ENCODE results near the gene AJAP1.
A peak's percentile ranks its signal among the peaks of the same experiment; 100 is the strongest.

Gene AJAP1, protein sequence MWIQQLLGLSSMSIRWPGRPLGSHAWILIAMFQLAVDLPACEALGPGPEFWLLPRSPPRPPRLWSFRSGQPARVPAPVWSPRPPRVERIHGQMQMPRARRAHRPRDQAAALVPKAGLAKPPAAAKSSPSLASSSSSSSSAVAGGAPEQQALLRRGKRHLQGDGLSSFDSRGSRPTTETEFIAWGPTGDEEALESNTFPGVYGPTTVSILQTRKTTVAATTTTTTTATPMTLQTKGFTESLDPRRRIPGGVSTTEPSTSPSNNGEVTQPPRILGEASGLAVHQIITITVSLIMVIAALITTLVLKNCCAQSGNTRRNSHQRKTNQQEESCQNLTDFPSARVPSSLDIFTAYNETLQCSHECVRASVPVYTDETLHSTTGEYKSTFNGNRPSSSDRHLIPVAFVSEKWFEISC

DNA sequence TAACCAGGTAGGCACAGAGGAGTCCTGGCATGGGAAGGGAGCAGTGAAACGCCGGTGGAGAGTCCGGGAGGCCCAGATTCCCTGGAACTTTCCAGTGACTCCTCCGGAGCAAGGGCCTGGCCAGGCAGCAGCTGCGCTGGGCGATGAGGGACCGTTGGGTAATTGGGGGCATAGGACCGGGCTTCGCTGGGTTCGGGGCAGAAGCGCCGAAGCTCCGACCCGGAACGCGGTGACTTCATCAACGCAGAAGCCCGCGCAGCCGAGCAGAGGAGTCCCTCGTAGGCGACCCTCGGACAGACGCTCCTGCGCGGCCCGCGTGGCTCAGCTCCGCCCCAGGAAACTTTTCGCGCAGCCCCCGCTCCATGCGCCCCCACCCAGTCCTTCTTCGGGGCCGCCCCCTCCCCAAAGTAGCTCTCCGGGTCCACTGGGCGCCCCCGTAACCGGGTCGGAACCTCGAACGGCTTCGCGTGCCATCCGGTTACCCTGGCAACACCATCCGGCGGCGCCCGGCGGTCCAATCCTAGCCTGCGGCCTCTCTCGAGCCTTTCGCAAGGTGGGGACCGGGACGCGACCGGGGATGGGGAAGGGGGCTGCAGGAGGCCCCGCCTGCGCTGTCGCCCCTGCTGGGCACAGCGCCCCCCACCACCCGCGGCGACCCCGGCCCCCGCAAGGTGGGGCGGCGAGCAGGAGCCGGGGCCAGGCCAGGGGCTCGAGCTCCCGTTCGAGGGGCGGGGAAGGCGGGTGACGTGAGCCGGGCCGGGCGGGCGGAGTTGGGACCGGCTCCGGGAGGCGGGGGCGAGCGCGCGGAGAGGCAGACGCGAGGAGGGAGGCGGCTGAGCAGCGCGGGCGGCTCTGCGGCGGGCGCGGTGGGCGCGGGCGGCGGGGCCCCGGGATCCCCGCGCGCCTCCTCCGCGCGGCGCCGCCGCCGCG lies at the start of gene AJAP1:
Gene AJAP1, plus strand, starts transcription at position 814 of the 930 bp plus-strand sequence. CDS start 817 bp downstream, outside the sequence.
- no peaks in the 10 kb centered on the region for H3K9me3 ChIP-seq (ENCODE audit: control insufficient read depth in 1 of 2, low read length in 2 of 2)
- peak within 1 kb of the TSS in 1 of 2 donors; percentile 49 for H3K4me3 ChIP-seq (ENCODE audit: low read depth in 1 of 2, low read length in 2 of 2)
- peaks cover 0 to 27% of the 10 kb centered on the region in 2 donors for H3K4me1 ChIP-seq (ENCODE audit: control insufficient read depth in 1 of 2, insufficient read depth in 2 of 2, low read length in 2 of 2)
- peaks cover 24% of the 10 kb centered on the region for H3K27me3 ChIP-seq (ENCODE audit: low read depth, low read length)
- no peak within 1 kb of the TSS for H3K27ac ChIP-seq (ENCODE audit: low read length)
- no peaks in the 10 kb centered on the region for H3K36me3 ChIP-seq (ENCODE audit: control insufficient read depth in 1 of 2, insufficient read depth in 2 of 2, low read length in 2 of 2)

DNA sequence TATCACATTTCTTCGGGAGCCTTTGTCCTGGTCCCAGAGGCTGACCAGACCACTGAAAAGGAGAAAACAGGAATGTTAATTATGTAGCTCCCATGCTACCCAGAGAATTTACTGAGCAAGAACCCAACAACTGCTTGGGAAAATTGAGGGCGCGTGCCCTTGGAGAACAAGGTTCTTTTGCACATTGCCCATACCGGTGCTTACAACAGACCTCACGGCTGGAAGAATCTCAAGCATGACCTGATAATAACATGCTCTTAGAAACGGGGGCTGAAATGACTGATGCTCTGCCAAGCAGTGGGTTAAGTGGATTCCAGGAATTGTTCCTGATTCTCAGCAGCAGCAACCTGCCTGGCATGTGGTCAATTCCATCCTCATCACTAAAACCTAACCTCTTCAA lies 49.3 kb upstream of the AJAP1 start:
- H3K36me3 ChIP-seq (ENCODE audit: control insufficient read depth in 1 of 2, insufficient read depth in 2 of 2, low read length in 2 of 2) = no peaks in the 10 kb centered on the region
- H3K9me3 ChIP-seq (ENCODE audit: control insufficient read depth in 1 of 2, low read length in 2 of 2) = peaks cover 7 to 16% of the 10 kb centered on the region in 2 donors
- H3K4me3 ChIP-seq (ENCODE audit: low read depth in 1 of 2, low read length in 2 of 2) = no peak overlapping the region
- H3K4me1 ChIP-seq (ENCODE audit: control insufficient read depth in 1 of 2, insufficient read depth in 2 of 2, low read length in 2 of 2) = no peaks in the 10 kb centered on the region
- H3K27ac ChIP-seq (ENCODE audit: low read length) = no peak overlapping the region
- H3K27me3 ChIP-seq (ENCODE audit: low read depth, low read length) = peaks cover 3% of the 10 kb centered on the region

DNA sequence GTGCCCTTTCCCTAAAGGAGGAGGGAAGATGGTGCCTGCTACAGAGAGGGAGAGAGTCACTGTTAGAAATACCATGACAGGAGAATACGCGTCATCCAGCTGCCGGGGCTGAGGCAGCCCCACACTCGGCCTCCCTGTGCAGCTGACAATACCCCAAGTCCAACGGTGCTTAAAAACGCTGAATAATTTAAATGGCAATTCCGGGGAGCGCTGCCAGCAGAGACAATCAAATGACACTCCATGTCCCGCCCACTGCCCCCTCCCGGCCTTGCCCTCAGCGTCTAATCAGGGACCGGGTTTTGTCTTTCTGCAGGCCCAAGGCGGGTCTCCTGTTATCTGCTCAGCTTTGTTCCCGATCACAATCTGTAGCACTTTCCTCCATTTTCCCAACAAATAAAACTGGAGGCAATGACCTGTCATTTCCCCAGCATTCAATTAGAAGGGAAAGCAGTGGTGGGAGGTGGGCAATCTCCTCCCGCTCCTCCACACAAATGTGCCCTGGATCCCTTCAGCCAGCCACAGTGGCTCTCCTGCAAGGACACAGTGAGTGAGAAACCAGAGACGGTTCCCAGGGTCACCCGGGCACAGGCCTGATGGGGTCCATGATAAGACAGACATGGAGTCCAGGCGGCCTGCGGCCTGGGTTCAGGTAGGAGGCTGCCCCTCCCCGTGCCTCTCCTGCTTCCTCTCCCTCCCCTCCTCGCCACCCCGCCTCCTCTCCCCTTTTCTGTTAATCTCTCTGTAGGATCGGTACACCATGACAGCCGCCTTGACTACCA lies 42.7 kb upstream of the AJAP1 start:
- Histone ChIP-seq H3K9me3 (ENCODE audit: control insufficient read depth in 1 of 2, low read length in 2 of 2) (peaks cover 9 to 27% of the 10 kb centered on the region in 2 donors), H3K4me1 (ENCODE audit: control insufficient read depth in 1 of 2, insufficient read depth in 2 of 2, low read length in 2 of 2) (no peaks in the 10 kb centered on the region), H3K36me3 (ENCODE audit: control insufficient read depth in 1 of 2, insufficient read depth in 2 of 2, low read length in 2 of 2) (no peaks in the 10 kb centered on the region), H3K4me3 (ENCODE audit: low read depth in 1 of 2, low read length in 2 of 2) (no peak overlapping the region), H3K27me3 (ENCODE audit: low read depth, low read length) (no peaks in the 10 kb centered on the region), H3K27ac (ENCODE audit: low read length) (no peak overlapping the region)

DNA sequence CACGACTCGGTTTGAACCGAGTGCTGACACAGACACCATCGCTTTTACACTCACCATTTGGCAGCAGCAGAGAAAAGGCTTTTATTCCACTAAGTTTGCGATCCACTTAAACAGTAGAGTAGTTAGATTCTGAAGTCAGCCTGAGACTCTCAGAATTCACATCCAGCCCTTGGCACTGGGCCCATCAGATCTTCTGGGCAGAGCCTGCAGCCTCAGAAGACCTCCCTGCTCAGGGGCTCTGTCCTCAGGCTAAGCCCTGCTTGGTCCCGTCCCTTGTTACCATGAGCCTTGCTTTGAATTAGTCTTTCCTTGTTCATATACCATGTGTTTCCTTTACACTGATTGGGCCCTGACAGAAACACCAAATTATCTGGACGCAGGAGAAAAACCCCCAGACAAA lies 41.4 kb upstream of the AJAP1 start:
- no peak overlapping the region for H3K27ac ChIP-seq (ENCODE audit: low read length)

DNA sequence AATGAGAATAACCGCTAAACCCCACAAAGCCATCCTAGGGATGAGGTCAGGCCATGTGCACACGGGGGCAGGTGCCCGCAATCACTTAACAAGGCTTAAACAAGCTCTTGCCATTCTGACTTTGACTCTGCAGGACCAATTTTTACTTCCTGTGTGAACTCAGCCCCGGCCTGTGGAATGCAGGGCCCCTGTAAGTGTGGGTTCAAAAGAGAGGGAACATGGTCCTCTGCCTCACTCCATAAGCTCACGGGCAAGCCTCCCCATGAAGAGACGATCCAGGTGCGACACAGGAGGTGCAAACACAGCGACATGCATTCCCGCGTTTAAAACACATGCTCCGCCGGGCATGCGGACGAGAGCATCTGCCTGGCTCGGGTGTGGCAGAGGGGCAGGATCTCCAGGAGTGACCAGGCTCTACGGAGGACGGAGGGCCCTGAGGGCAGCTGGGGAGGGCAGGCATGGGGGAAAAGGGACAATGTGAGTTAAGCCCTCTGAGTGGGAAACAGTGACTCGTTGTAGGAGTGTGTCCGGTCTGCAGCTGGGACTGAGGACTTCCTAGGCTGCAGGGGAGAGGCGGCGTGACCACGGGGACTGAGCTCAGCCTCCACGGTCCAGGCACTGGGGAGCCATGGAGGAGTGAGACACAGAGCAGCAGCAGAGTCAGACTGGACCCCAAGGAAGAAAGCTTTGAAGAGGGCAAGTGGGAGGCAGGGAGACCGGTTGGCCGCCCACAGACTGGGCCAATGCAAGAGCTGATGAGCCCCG lies 40.6 kb upstream of the AJAP1 start:
- H3K4me3 ChIP-seq (ENCODE audit: low read depth in 1 of 2, low read length in 2 of 2) = no peak overlapping the region
- no peaks in the 10 kb centered on the region for H3K27me3 ChIP-seq (ENCODE audit: low read depth, low read length)
- H3K4me1 ChIP-seq (ENCODE audit: control insufficient read depth in 1 of 2, insufficient read depth in 2 of 2, low read length in 2 of 2) = no peaks in the 10 kb centered on the region
- no peaks in the 10 kb centered on the region for H3K36me3 ChIP-seq (ENCODE audit: control insufficient read depth in 1 of 2, insufficient read depth in 2 of 2, low read length in 2 of 2)
- H3K9me3 ChIP-seq (ENCODE audit: control insufficient read depth in 1 of 2, low read length in 2 of 2) = peaks cover 9 to 24% of the 10 kb centered on the region in 2 donors
- H3K27ac ChIP-seq (ENCODE audit: low read length) = no peak overlapping the region

More for the DNA sequence above, 41.4 kb upstream of the AJAP1 start:
- no peaks in the 10 kb centered on the region for H3K36me3 ChIP-seq (ENCODE audit: control insufficient read depth in 1 of 2, insufficient read depth in 2 of 2, low read length in 2 of 2)
- no peaks in the 10 kb centered on the region for H3K27me3 ChIP-seq (ENCODE audit: low read depth, low read length)
- no peak overlapping the region for H3K4me3 ChIP-seq (ENCODE audit: low read depth in 1 of 2, low read length in 2 of 2)
- no peaks in the 10 kb centered on the region for H3K4me1 ChIP-seq (ENCODE audit: control insufficient read depth in 1 of 2, insufficient read depth in 2 of 2, low read length in 2 of 2)
- peaks cover 9 to 27% of the 10 kb centered on the region in 2 donors for H3K9me3 ChIP-seq (ENCODE audit: control insufficient read depth in 1 of 2, low read length in 2 of 2)

DNA sequence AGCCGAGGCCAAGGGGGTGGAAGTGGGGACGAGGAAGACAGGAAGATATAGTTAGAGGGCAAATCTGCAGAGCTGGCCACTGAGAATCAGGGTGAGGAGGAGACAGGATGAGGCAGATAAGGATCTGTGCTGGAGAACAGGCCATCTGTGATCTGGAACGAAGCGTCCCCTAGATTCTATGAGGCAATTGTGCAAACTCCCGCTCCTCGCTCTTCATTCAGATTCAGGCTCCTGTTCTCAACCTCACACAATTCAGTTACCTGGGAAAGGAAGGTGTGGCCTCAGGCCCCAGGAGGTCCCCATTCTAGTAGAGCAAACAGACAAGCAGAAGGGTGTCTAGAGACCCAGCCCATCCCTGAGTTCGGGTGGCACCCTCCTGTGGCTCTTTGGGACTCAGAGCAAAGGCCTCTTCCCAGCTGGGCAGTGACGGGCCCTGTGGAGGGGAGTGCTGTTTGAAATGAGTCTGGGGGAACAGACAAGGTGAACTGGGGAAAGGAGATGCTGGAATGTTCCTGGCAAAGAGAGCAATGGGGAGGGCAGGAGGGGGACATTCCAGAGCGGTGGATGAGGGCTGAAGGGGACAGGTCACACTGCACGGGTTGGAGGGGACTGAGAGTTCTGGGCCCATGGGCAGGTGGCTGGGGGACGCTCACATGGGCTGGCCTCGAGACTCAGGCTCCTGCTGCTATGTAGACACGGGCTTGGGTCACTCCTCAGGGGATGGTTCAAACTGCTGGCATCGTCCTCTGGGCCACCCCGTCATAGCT lies 39.9 kb upstream of the AJAP1 start:
- Histone ChIP-seq H3K27ac (ENCODE audit: low read length) (no peak overlapping the region), H3K36me3 (ENCODE audit: control insufficient read depth in 1 of 2, insufficient read depth in 2 of 2, low read length in 2 of 2) (no peaks in the 10 kb centered on the region), H3K4me3 (ENCODE audit: low read depth in 1 of 2, low read length in 2 of 2) (no peak overlapping the region), H3K27me3 (ENCODE audit: low read depth, low read length) (no peaks in the 10 kb centered on the region), H3K4me1 (ENCODE audit: control insufficient read depth in 1 of 2, insufficient read depth in 2 of 2, low read length in 2 of 2) (no peaks in the 10 kb centered on the region), H3K9me3 (ENCODE audit: control insufficient read depth in 1 of 2, low read length in 2 of 2) (peaks cover 4 to 17% of the 10 kb centered on the region in 2 donors)

DNA sequence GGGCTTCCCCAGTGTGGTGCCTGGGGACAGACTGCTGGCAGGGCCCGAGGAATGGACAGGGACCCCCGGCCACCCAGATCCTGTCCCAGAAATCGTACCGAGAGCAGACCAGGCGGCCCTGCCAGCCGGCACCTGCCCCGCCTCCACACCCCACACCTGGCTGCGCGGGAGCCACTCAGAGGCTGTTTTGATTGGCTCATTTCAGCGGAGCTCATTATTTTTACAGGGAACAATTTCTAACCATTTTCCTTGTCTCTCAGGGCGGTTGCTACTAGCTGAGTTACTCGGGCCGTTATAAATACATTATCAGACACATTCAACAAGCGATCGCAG lies 39.3 kb upstream of the AJAP1 start:
- peaks cover 2 to 11% of the 10 kb centered on the region in 2 donors for H3K9me3 ChIP-seq (ENCODE audit: control insufficient read depth in 1 of 2, low read length in 2 of 2)
- H3K27ac ChIP-seq (ENCODE audit: low read length) = no peak overlapping the region
- H3K4me1 ChIP-seq (ENCODE audit: control insufficient read depth in 1 of 2, insufficient read depth in 2 of 2, low read length in 2 of 2) = no peaks in the 10 kb centered on the region
- H3K36me3 ChIP-seq (ENCODE audit: control insufficient read depth in 1 of 2, insufficient read depth in 2 of 2, low read length in 2 of 2) = no peaks in the 10 kb centered on the region
- H3K4me3 ChIP-seq (ENCODE audit: low read depth in 1 of 2, low read length in 2 of 2) = no peak overlapping the region
- no peaks in the 10 kb centered on the region for H3K27me3 ChIP-seq (ENCODE audit: low read depth, low read length)

DNA sequence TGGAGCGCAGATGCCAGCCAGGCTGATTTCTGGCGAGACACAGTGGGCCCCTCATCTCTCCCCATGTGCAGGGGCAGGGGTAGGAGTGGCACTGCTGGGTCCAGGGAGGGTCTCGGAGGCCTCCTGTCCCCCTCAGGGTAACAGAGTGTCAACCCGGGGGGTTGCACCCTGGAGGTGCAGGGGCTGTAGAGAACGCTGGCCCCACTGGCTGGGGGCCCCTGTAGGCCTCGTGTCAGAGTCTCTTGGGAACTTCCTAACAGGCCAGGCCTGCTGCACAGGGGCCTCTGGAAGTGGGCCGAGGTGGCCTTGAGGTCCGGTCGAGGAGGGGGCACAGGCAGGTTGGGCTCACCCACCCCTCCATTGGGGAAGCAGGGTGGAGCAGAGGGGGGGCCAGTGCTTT lies 38.9 kb upstream of the AJAP1 start:
- no peak overlapping the region for H3K4me3 ChIP-seq (ENCODE audit: low read depth in 1 of 2, low read length in 2 of 2)
- H3K36me3 ChIP-seq (ENCODE audit: control insufficient read depth in 1 of 2, insufficient read depth in 2 of 2, low read length in 2 of 2) = no peaks in the 10 kb centered on the region
- H3K9me3 ChIP-seq (ENCODE audit: control insufficient read depth in 1 of 2, low read length in 2 of 2) = peaks cover 0 to 7% of the 10 kb centered on the region in 2 donors
- no peak overlapping the region for H3K27ac ChIP-seq (ENCODE audit: low read length)
- no peaks in the 10 kb centered on the region for H3K4me1 ChIP-seq (ENCODE audit: control insufficient read depth in 1 of 2, insufficient read depth in 2 of 2, low read length in 2 of 2)
- no peaks in the 10 kb centered on the region for H3K27me3 ChIP-seq (ENCODE audit: low read depth, low read length)

DNA sequence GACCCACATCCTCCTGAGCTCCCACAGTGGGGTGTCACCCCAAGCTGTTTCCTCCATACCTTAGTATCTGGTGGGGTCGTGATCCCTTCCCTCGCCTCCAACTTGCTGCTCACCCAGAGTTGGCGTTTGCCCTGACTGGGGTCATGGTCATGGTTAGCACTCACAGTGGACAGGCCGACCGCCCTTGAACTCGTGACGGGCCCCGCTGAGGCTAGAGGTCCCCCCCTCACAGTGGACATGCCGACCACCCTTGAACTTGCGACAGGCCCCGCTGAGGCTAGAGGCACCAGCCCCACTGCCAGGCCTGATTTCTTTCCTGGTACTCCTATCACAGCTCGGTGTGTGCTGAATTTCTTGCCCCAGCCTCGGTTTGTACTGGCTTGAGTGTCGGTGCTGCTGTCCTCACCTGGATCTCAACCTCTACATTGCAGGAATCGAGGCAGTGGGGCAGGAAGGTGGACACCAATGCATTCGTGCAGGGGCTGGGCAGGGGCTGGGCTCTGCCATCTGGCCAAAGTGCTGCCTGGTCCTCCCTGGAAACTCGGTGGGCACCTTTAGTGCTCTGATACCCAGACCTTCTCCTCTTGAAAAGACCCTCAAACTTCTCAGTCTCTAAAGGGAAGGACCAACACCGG lies 37.5 kb upstream of the AJAP1 start:
- no peaks in the 10 kb centered on the region for H3K9me3 ChIP-seq (ENCODE audit: control insufficient read depth in 1 of 2, low read length in 2 of 2)
- no peak overlapping the region for H3K27ac ChIP-seq (ENCODE audit: low read length)
- no peaks in the 10 kb centered on the region for H3K36me3 ChIP-seq (ENCODE audit: control insufficient read depth in 1 of 2, insufficient read depth in 2 of 2, low read length in 2 of 2)
- H3K4me3 ChIP-seq (ENCODE audit: low read depth in 1 of 2, low read length in 2 of 2) = no peak overlapping the region
- no peaks in the 10 kb centered on the region for H3K27me3 ChIP-seq (ENCODE audit: low read depth, low read length)
- no peaks in the 10 kb centered on the region for H3K4me1 ChIP-seq (ENCODE audit: control insufficient read depth in 1 of 2, insufficient read depth in 2 of 2, low read length in 2 of 2)

DNA sequence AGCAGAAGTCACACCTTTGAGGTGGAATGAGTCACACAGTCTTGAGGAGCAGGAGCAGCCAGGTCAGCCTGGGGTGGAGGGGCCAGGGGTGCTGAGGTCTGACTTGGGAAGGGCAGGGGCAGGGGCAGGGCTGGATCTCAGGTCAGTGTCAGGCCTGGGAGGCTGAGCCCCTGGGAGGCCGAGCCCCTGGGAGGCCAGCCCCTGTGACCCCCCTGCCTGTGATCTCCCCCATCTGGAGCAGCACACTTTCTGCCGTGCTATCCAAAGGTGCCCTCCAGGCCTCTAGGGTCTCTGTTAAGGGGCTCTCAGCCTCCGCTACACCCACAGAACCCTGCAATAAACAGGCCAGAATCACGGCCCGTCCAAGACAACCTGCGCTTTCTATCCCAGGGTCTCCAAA lies 36.9 kb upstream of the AJAP1 start:
- Histone ChIP-seq H3K27ac (ENCODE audit: low read length) (no peak overlapping the region), H3K9me3 (ENCODE audit: control insufficient read depth in 1 of 2, low read length in 2 of 2) (no peaks in the 10 kb centered on the region), H3K4me1 (ENCODE audit: control insufficient read depth in 1 of 2, insufficient read depth in 2 of 2, low read length in 2 of 2) (no peaks in the 10 kb centered on the region), H3K4me3 (ENCODE audit: low read depth in 1 of 2, low read length in 2 of 2) (no peak overlapping the region), H3K36me3 (ENCODE audit: control insufficient read depth in 1 of 2, insufficient read depth in 2 of 2, low read length in 2 of 2) (no peaks in the 10 kb centered on the region), H3K27me3 (ENCODE audit: low read depth, low read length) (no peaks in the 10 kb centered on the region)
